Measurements from ENCODE around the gene AGBL3.

AGBL3 gene

GRCh38 chr7:135147899-135148721 lies 161.8 kb downstream of the AGBL3 start, which contains the start of gene TMEM140:
TMEM140 (plus strand) TSS chr7:135148072; CDS start chr7:135164442, 16,370 bp downstream.
- H4K91ac ChIP-seq (ENCODE audit: low read length): no peak within 1 kb of the TSS

GRCh38 chr7:135150072-135150782 lies 163.9 kb downstream of the AGBL3 start:
- Histone ChIP-seq H3K36me3 (ENCODE audit: control insufficient read depth in 1 of 2, insufficient read depth in 2 of 2, low read depth in 1 of 2, low read length in 2 of 2) (peaks cover 0 to 24% of the 10 kb centered on the region in 2 experiments), H2BK120ac (ENCODE audit: low read depth, low read length) (no peak overlapping the region), H2BK12ac (ENCODE audit: low read length in 2 of 2) (no peak overlapping the region), H3K27me3 (ENCODE audit: control insufficient read depth in 1 of 2, insufficient read depth in 1 of 2, low read length in 2 of 2) (no peaks in the 10 kb centered on the region), H4K8ac (ENCODE audit: low read length) (no peak overlapping the region), H3K9ac (ENCODE audit: low read length) (peak overlapping the region; percentile 97), H2AFZ (ENCODE audit: low read depth, low read length) (no peak overlapping the region), H3K79me1 (replicated peaks; ENCODE audit: low read length, poor library complexity, severe bottlenecking) (peaks cover 4% of the 10 kb centered on the region), H3K4me1 (ENCODE audit: control insufficient read depth, insufficient read depth, low read depth, low read length) (peaks cover 12% of the 10 kb centered on the region), H2AK5ac (ENCODE audit: low read length, severe bottlenecking) (peak overlapping the region; percentile 89), H2BK5ac (ENCODE audit: low read depth, low read length, poor library complexity, severe bottlenecking) (no peak overlapping the region), H3K27ac (ENCODE audit: low read length, poor library complexity, severe bottlenecking) (no peak overlapping the region), H3K4me3 (ENCODE audit: insufficient read depth in 1 of 2, low read depth in 1 of 2, low read length in 2 of 2) (peak overlapping the region in 1 of 2 experiments; percentile 83), H4K91ac (ENCODE audit: low read length) (no peak overlapping the region), H3K9me3 (ENCODE audit: control insufficient read depth, low read length) (peaks cover 17% of the 10 kb centered on the region), H3K14ac (ENCODE audit: low read length in 2 of 2) (no peak overlapping the region), H3K23ac (ENCODE audit: low read length in 2 of 2) (no peak overlapping the region), H3K4ac (ENCODE audit: low read depth in 1 of 2, low read length in 2 of 2) (no peak overlapping the region), H3K18ac (ENCODE audit: low read depth in 1 of 2, low read length in 2 of 2) (no peak overlapping the region), H3K4me2 (ENCODE audit: low read length, poor library complexity, severe bottlenecking) (no peak overlapping the region), H2BK15ac (ENCODE audit: low read depth, poor library complexity, severe bottlenecking) (peak overlapping the region; percentile 57)
- WGBS: 92% methylated on average over 8 of the region's 8 CpGs
- no peak for DNase-seq

More at GRCh38 chr7:135147899-135148721, 161.8 kb downstream of the AGBL3 start, which contains the start of gene TMEM140:
- peak within 1 kb of the TSS; percentile 97 for H3K9ac ChIP-seq (ENCODE audit: low read length)
- H3K23ac ChIP-seq (ENCODE audit: low read length in 2 of 2): peak within 1 kb of the TSS in 1 of 2 experiments; percentile 72
- peaks cover 16% of the 10 kb centered on the region for H3K4me1 ChIP-seq (ENCODE audit: control insufficient read depth, insufficient read depth, low read depth, low read length)
- no peak within 1 kb of the TSS for H4K8ac ChIP-seq (ENCODE audit: low read length)
- H2BK15ac ChIP-seq (ENCODE audit: low read depth, poor library complexity, severe bottlenecking): no peak within 1 kb of the TSS
- H2AK5ac ChIP-seq (ENCODE audit: low read length, severe bottlenecking): no peak within 1 kb of the TSS
- peaks cover 2% of the 10 kb centered on the region for H3K79me1 ChIP-seq (replicated peaks; ENCODE audit: low read length, poor library complexity, severe bottlenecking)
- DNase-seq: peak; percentile 82
- peak within 1 kb of the TSS; percentile 73 to 78 for H3K18ac ChIP-seq (ENCODE audit: low read depth in 1 of 2, low read length in 2 of 2)
- peak within 1 kb of the TSS in 1 of 2 experiments; percentile 26 for H3K14ac ChIP-seq (ENCODE audit: low read length in 2 of 2)
- WGBS: 66% methylated on average over 12 of the region's 13 CpGs
- H3K4me2 ChIP-seq (ENCODE audit: low read length, poor library complexity, severe bottlenecking): peak within 1 kb of the TSS; percentile 70
- H3K4ac ChIP-seq (ENCODE audit: low read depth in 1 of 2, low read length in 2 of 2): peak within 1 kb of the TSS in 1 of 2 experiments; percentile 84
- H2AFZ ChIP-seq (ENCODE audit: low read depth, low read length): peak within 1 kb of the TSS; percentile 63
- no peak within 1 kb of the TSS for H2BK120ac ChIP-seq (ENCODE audit: low read depth, low read length)
- H3K36me3 ChIP-seq (ENCODE audit: control insufficient read depth in 1 of 2, insufficient read depth in 2 of 2, low read depth in 1 of 2, low read length in 2 of 2): peaks cover 0 to 24% of the 10 kb centered on the region in 2 experiments
- H3K4me3 ChIP-seq (ENCODE audit: insufficient read depth in 1 of 2, low read depth in 1 of 2, low read length in 2 of 2): peak within 1 kb of the TSS in 1 of 2 experiments; percentile 83
- H3K9me3 ChIP-seq (ENCODE audit: control insufficient read depth, low read length): no peaks in the 10 kb centered on the region
- H3K27me3 ChIP-seq (ENCODE audit: control insufficient read depth in 1 of 2, insufficient read depth in 1 of 2, low read length in 2 of 2): no peaks in the 10 kb centered on the region
- H3K27ac ChIP-seq (ENCODE audit: low read length, poor library complexity, severe bottlenecking): peak within 1 kb of the TSS; percentile 62
- H2BK5ac ChIP-seq (ENCODE audit: low read depth, low read length, poor library complexity, severe bottlenecking): no peak within 1 kb of the TSS
- H2BK12ac ChIP-seq (ENCODE audit: low read length in 2 of 2): peak within 1 kb of the TSS in 1 of 2 experiments; percentile 44

GRCh38 chr7:135151132-135151531 lies 164.8 kb downstream of the AGBL3 start:
- 97% methylated on average over 2 of the region's 2 CpGs for WGBS
- Histone ChIP-seq H3K27me3 (ENCODE audit: control insufficient read depth in 1 of 2, insufficient read depth in 1 of 2, low read length in 2 of 2) (no peaks in the 10 kb centered on the region), H2BK15ac (ENCODE audit: low read depth, poor library complexity, severe bottlenecking) (no peak overlapping the region), H2AFZ (ENCODE audit: low read depth, low read length) (no peak overlapping the region), H3K14ac (ENCODE audit: low read length in 2 of 2) (no peak overlapping the region), H2BK5ac (ENCODE audit: low read depth, low read length, poor library complexity, severe bottlenecking) (no peak overlapping the region), H3K4me3 (ENCODE audit: insufficient read depth in 1 of 2, low read depth in 1 of 2, low read length in 2 of 2) (no peak overlapping the region), H3K79me1 (replicated peaks; ENCODE audit: low read length, poor library complexity, severe bottlenecking) (peaks cover 5% of the 10 kb centered on the region), H2BK12ac (ENCODE audit: low read length in 2 of 2) (no peak overlapping the region), H3K9ac (ENCODE audit: low read length) (no peak overlapping the region), H2BK120ac (ENCODE audit: low read depth, low read length) (no peak overlapping the region), H4K8ac (ENCODE audit: low read length) (no peak overlapping the region), H3K36me3 (ENCODE audit: control insufficient read depth in 1 of 2, insufficient read depth in 2 of 2, low read depth in 1 of 2, low read length in 2 of 2) (peaks cover 0 to 24% of the 10 kb centered on the region in 2 experiments), H4K91ac (ENCODE audit: low read length) (no peak overlapping the region), H3K4me2 (ENCODE audit: low read length, poor library complexity, severe bottlenecking) (no peak overlapping the region), H3K18ac (ENCODE audit: low read depth in 1 of 2, low read length in 2 of 2) (no peak overlapping the region), H3K9me3 (ENCODE audit: control insufficient read depth, low read length) (peaks cover 26% of the 10 kb centered on the region), H3K23ac (ENCODE audit: low read length in 2 of 2) (no peak overlapping the region), H2AK5ac (ENCODE audit: low read length, severe bottlenecking) (peak overlapping the region; percentile 33), H3K27ac (ENCODE audit: low read length, poor library complexity, severe bottlenecking) (no peak overlapping the region), H3K4ac (ENCODE audit: low read depth in 1 of 2, low read length in 2 of 2) (no peak overlapping the region), H3K4me1 (ENCODE audit: control insufficient read depth, insufficient read depth, low read depth, low read length) (peaks cover 12% of the 10 kb centered on the region)
- no peak for DNase-seq

- peak overlapping the region; percentile 33 for H2AK5ac ChIP-seq (ENCODE audit: low read length, severe bottlenecking)
- peaks cover 5% of the 10 kb centered on the region for H3K79me1 ChIP-seq (replicated peaks; ENCODE audit: low read length, poor library complexity, severe bottlenecking)
- H3K27ac ChIP-seq (ENCODE audit: low read length, poor library complexity, severe bottlenecking): peak overlapping the region; percentile 6
- no peaks in the 10 kb centered on the region for H3K27me3 ChIP-seq (ENCODE audit: control insufficient read depth in 1 of 2, insufficient read depth in 1 of 2, low read length in 2 of 2)
- peaks cover 12% of the 10 kb centered on the region for H3K4me1 ChIP-seq (ENCODE audit: control insufficient read depth, insufficient read depth, low read depth, low read length)
- no peak overlapping the region for H2BK120ac ChIP-seq (ENCODE audit: low read depth, low read length)
- no peak overlapping the region for H3K4me3 ChIP-seq (ENCODE audit: insufficient read depth in 1 of 2, low read depth in 1 of 2, low read length in 2 of 2)
- H2BK12ac ChIP-seq (ENCODE audit: low read length in 2 of 2): no peak overlapping the region
- no peak overlapping the region for H3K4ac ChIP-seq (ENCODE audit: low read depth in 1 of 2, low read length in 2 of 2)
- no peak for DNase-seq
- H4K91ac ChIP-seq (ENCODE audit: low read length): no peak overlapping the region
- no peak overlapping the region for H2BK5ac ChIP-seq (ENCODE audit: low read depth, low read length, poor library complexity, severe bottlenecking)
- no peak overlapping the region for H3K4me2 ChIP-seq (ENCODE audit: low read length, poor library complexity, severe bottlenecking)
- peaks cover 0 to 24% of the 10 kb centered on the region in 2 experiments for H3K36me3 ChIP-seq (ENCODE audit: control insufficient read depth in 1 of 2, insufficient read depth in 2 of 2, low read depth in 1 of 2, low read length in 2 of 2)
- peaks cover 30% of the 10 kb centered on the region for H3K9me3 ChIP-seq (ENCODE audit: control insufficient read depth, low read length)
- no peak overlapping the region for H3K14ac ChIP-seq (ENCODE audit: low read length in 2 of 2)
- H3K23ac ChIP-seq (ENCODE audit: low read length in 2 of 2): no peak overlapping the region
- H2AFZ ChIP-seq (ENCODE audit: low read depth, low read length): no peak overlapping the region
- H2BK15ac ChIP-seq (ENCODE audit: low read depth, poor library complexity, severe bottlenecking): no peak overlapping the region
- H3K18ac ChIP-seq (ENCODE audit: low read depth in 1 of 2, low read length in 2 of 2): no peak overlapping the region
- no peak overlapping the region for H3K9ac ChIP-seq (ENCODE audit: low read length)
- no peak overlapping the region for H4K8ac ChIP-seq (ENCODE audit: low read length)
- 67% methylated on average over 6 of the region's 6 CpGs for WGBS
These were observed 165.2 kb downstream of the AGBL3 start for GRCh38 chr7:135151533-135151932.
